Astrocyte (in vitro differentiated cells and primary cell): ENCODE data around the gene ATP5F1B. TPM values are rescaled to one million over a fixed set of nuclear protein-coding genes. Genes with fewer than 3 reads are reported as not detected.

Source experiments
- DNase-seq: peaks from one replicate; pipeline ENCODE4 v3.0.0-alpha.2; 2010; ENCODE audit warnings: low read depth
- FAIRE-seq: peaks from 2 replicates; lab custom pipeline; 2011; peaks lifted over from hg19 to GRCh38; lab: Jason Lieb, UNC
- H2AFZ ChIP-seq: 2 replicates; pipeline ENCODE4 v1.6.0; 2012; ENCODE audit warnings: low read depth, low read length, inconsistent platforms
- H3K27ac ChIP-seq: 2 replicates; pipeline ENCODE4 v1.5.1; 2011; ENCODE audit warnings: low read depth, low read length, inconsistent platforms
- H3K27me3 ChIP-seq: 2 replicates; pipeline ENCODE4 v1.6.0; 2011; ENCODE audit warnings: low read length, inconsistent platforms; ENCODE audit not compliant: insufficient read depth
- H3K36me3 ChIP-seq: 2 replicates; pipeline ENCODE4 v1.5.1; 2011; ENCODE audit warnings: low read length, inconsistent platforms; ENCODE audit not compliant: insufficient read depth
- H3K4me1 ChIP-seq: 2 replicates; pipeline ENCODE4 v1.5.1; 2011; ENCODE audit warnings: low read length, inconsistent platforms; ENCODE audit not compliant: insufficient read depth
- H3K4me2 ChIP-seq: 2 replicates; pipeline ENCODE4 v1.6.0; 2012; ENCODE audit warnings: low read length, inconsistent platforms
- H3K4me3 ChIP-seq: 2 replicates; pipeline ENCODE4 v1.5.1; 2011; ENCODE audit warnings: low read depth, mild to moderate bottlenecking, low read length, inconsistent platforms; ENCODE audit not compliant: insufficient read depth
- H3K79me2 ChIP-seq: 2 replicates; pipeline ENCODE4 v1.6.0; 2012; ENCODE audit warnings: mild to moderate bottlenecking, low read length, inconsistent platforms; ENCODE audit not compliant: insufficient read depth
- H3K9ac ChIP-seq: 2 replicates; pipeline ENCODE4 v1.6.0; 2012; ENCODE audit warnings: mild to moderate bottlenecking, low read length, inconsistent platforms
- H3K9me3 ChIP-seq: 2 replicates; pipeline ENCODE4 v1.5.1; 2012; ENCODE audit warnings: low read depth, mild to moderate bottlenecking, low read length, inconsistent platforms; ENCODE audit not compliant: insufficient read depth
- H4K20me1 ChIP-seq: 2 replicates; pipeline ENCODE4 v1.6.0; 2012; ENCODE audit warnings: low read length, inconsistent platforms; ENCODE audit not compliant: insufficient read depth
- H3K27ac Mint-ChIP-seq: one replicate; pipeline ENCODE4 v1.8.0; 2021; ENCODE audit warnings: mild to moderate bottlenecking, mixed read lengths; ENCODE audit not compliant: unreplicated experiment
- H3K27me3 Mint-ChIP-seq: one replicate; pipeline ENCODE4 v1.8.0; 2021; ENCODE audit warnings: low read depth, mixed read lengths; ENCODE audit not compliant: unreplicated experiment
- H3K36me3 Mint-ChIP-seq: one replicate; pipeline ENCODE4 v1.8.0; 2021; ENCODE audit warnings: low read depth, mixed read lengths; ENCODE audit not compliant: unreplicated experiment
- H3K4me1 Mint-ChIP-seq: one replicate; pipeline ENCODE4 v1.8.0; 2021; ENCODE audit warnings: low read depth, mixed read lengths; ENCODE audit not compliant: unreplicated experiment
- H3K4me3 Mint-ChIP-seq: one replicate; pipeline ENCODE4 v1.8.0; 2021; ENCODE audit warnings: mild to moderate bottlenecking, moderate library complexity, mixed read lengths; ENCODE audit not compliant: unreplicated experiment
- H3K9me3 Mint-ChIP-seq: one replicate; pipeline ENCODE4 v1.8.0; 2021; ENCODE audit warnings: mild to moderate bottlenecking, mixed read lengths; ENCODE audit not compliant: unreplicated experiment
- CTCF ChIP-seq: IDR thresholded peaks from 2 replicates; pipeline ENCODE4 v1.5.1; 2011; ENCODE audit warnings: low read depth, mild to moderate bottlenecking, inconsistent platforms, low read length, moderate library complexity; ENCODE audit not compliant: insufficient read depth
- EZH2 ChIP-seq: IDR thresholded peaks from 2 replicates; pipeline ENCODE4 v1.6.1; 2012; ENCODE audit warnings: mild to moderate bottlenecking, low read length, inconsistent platforms; ENCODE audit not compliant: insufficient read depth
- total RNA-seq: library from RNA; stranded (reverse); gene quantifications from 2 replicates; pipeline ENCODE4 v1.2.1, GENCODE V29; 2021

Gene ATP5F1B
- total RNA-seq, 1 donor from 2014 or later, result 714 TPM

DNA sequence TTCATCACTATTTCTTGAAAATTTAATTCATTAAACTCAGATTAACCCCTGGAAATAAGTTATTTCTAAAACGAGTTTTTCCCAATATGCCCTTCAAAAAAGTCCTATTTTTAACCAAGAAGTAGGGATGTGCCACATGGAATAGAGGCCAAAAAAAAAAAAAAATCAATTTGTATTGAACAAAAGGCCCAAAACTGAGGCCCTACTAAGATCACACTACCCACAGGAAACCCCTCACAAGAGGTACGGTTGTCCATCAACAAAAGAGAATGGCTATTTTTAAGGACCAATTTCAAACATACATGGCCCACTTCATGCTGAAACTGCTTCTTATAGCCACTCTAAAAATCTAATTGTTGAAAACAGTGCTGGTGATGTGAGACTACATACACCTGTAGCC is 8.2 kb downstream of the ATP5F1B start:
- no peak overlapping the region for H3K4me2 ChIP-seq
- peak overlapping the region; percentile 97 for H3K4me3 Mint-ChIP-seq
- FAIRE-seq (no peak), DNase-seq (no peak)
- H2AFZ ChIP-seq, result no peak overlapping the region
- no peaks in the 10 kb centered on the region for H3K27me3 Mint-ChIP-seq
- H3K9me3 ChIP-seq, result no peaks in the 10 kb centered on the region
- no peak overlapping the region for H3K4me3 ChIP-seq
- no peaks in the 10 kb centered on the region for H3K27me3 ChIP-seq
- H3K4me1 ChIP-seq, result peaks cover 22% of the 10 kb centered on the region
- TF ChIP-seq EZH2 (no peak), CTCF (no peak)
- H3K4me1 Mint-ChIP-seq, result peaks cover 26% of the 10 kb centered on the region
- H3K9ac ChIP-seq, result peak overlapping the region; percentile 15
- H3K36me3 ChIP-seq, result peaks cover 43% of the 10 kb centered on the region
- peaks cover 16% of the 10 kb centered on the region for H3K36me3 Mint-ChIP-seq
- H3K27ac Mint-ChIP-seq, result peak overlapping the region; percentile 90
- H3K9me3 Mint-ChIP-seq, result no peaks in the 10 kb centered on the region
- peaks cover 53% of the 10 kb centered on the region for H4K20me1 ChIP-seq
- H3K79me2 ChIP-seq, result peaks cover 53% of the 10 kb centered on the region
- H3K27ac ChIP-seq, result no peak overlapping the region

- DNase-seq (peak; percentile 98), FAIRE-seq (no peak)
- peak; percentile 64 for TF ChIP-seq CTCF
- no peak for TF ChIP-seq EZH2
- H3K27me3 Mint-ChIP-seq, result no peaks in the 10 kb centered on the region
- peak overlapping the region; percentile 72 for H3K27ac ChIP-seq
- peaks cover 53% of the 10 kb centered on the region for H4K20me1 ChIP-seq
- peak overlapping the region; percentile 97 for H3K4me3 Mint-ChIP-seq
- H2AFZ ChIP-seq, result peak overlapping the region; percentile 53
- H3K9me3 Mint-ChIP-seq, result no peaks in the 10 kb centered on the region
- peak overlapping the region; percentile 85 for H3K4me3 ChIP-seq
- peaks cover 29% of the 10 kb centered on the region for H3K4me1 ChIP-seq
- peaks cover 36% of the 10 kb centered on the region for H3K36me3 ChIP-seq
- peaks cover 53% of the 10 kb centered on the region for H3K79me2 ChIP-seq
- H3K9me3 ChIP-seq, result no peaks in the 10 kb centered on the region
- no peaks in the 10 kb centered on the region for H3K27me3 ChIP-seq
- H3K4me2 ChIP-seq, result peak overlapping the region; percentile 89
- peak overlapping the region; percentile 87 for H3K9ac ChIP-seq
- H3K36me3 Mint-ChIP-seq, result peaks cover 10% of the 10 kb centered on the region
- H3K27ac Mint-ChIP-seq, result peak overlapping the region; percentile 90
- peaks cover 29% of the 10 kb centered on the region for H3K4me1 Mint-ChIP-seq
These were observed 8.9 kb downstream of the ATP5F1B start for GRCh38 chr12:56636675-56637540.
